ENCODE results near the gene MCRIP1. TPM values are rescaled to one million over a fixed set of nuclear protein-coding genes. Genes with fewer than 3 reads are reported as not detected.

MCRIP1 gene
- total and polyA plus RNA-seq, 9 of the 15 experiments (the other 6 are each of a cell fraction or from before 2014, with no cell fraction given), result 0.39 to 35.8 (median 9.7) TPM

DNA sequence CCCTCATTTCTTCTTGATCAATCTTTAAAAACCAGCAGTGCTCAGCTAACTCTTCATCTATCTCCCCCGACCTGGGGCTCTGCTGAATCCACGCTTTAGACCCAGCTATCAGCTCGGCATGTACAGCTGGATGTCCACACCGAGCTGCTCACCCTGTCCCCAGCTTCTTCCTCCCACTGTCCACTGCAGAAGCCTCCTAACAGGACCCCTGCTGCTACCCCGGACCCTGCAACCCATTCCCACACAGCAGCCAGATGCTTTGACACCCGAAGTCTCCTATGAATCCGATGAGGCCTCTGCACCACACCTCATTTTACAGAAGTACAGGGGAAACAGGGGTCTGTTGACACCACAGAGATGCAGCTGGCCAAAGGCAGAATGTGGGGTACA is 15.3 kb downstream of the MCRIP1 start:
- ATAC-seq (peak; percentile 3; the same call in 2 of the 3 replicates), DNase-seq (ENCODE audit: extremely low read depth in 1 of 4, low spot score in 3 of 4) (no peak), FAIRE-seq (no peak)
- Histone ChIP-seq H4K20me1 (replicated peaks; ENCODE audit: control insufficient read depth, insufficient read depth, low read length) (no peaks in the 10 kb centered on the region), H3K27ac (ENCODE audit: extremely low read depth, low read depth, low read length) (no peak overlapping the region), H3K4me2 (ENCODE audit: insufficient read depth, low read length) (peak overlapping the region; percentile 21; the same call in 1 of the 2 replicates), H3K9ac (ENCODE audit: insufficient read depth in 1 of 2, low read depth in 2 of 2, low read length in 2 of 2) (peak overlapping the region in 1 of 2 experiments; percentile 74; a peak in 1 of 4 replicates), H3K9me1 (ENCODE audit: control insufficient read depth, insufficient read depth, low read length) (peaks cover 2% of the 10 kb centered on the region), H3K9me3 (replicated peaks; ENCODE audit: control insufficient read depth, insufficient read depth, low read depth, low read length) (no peaks in the 10 kb centered on the region), H3K27me3 (ENCODE audit: control insufficient read depth in 2 of 2, insufficient read depth in 2 of 2, low read length in 2 of 2) (peaks cover 0 to 4% of the 10 kb centered on the region in 2 experiments; a peak in 2 of 5 replicates), H3K4me3 (no peak overlapping the region), H2AFZ (ENCODE audit: low read depth, low read length) (peak overlapping the region; percentile 68; the same call in 1 of the 2 replicates), H3K4me1 (replicated peaks in 1 of 2; ENCODE audit: control insufficient read depth in 2 of 2, insufficient read depth in 2 of 2, low read length in 2 of 2) (peaks cover 20 to 66% of the 10 kb centered on the region in 2 experiments), H3K79me2 (ENCODE audit: control insufficient read depth, insufficient read depth, low read length) (no peaks in the 10 kb centered on the region), H3K36me3 (ENCODE audit: control insufficient read depth, insufficient read depth, low read length) (no peaks in the 10 kb centered on the region)
- WGBS (ENCODE audit: insufficient coverage, low coverage, missing lambda C conversion rate), result 29% methylated on average over 7 of the region's 7 CpGs
- POLR2A ChIA-PET, result interaction anchor here (0.6 to 1.8 kb wide), 4 partner anchors 10 to 119 kb away, joined by 3 to 6 read pairs (median 4); partner anchors contain the start of gene PYCR1
- intact Hi-C loops (cut with micrococcal nuclease), result no loop called here
- BruUV-seq (replicated peaks), result no TSS peak
- CTCF ChIA-PET (ENCODE audit: low intra/inter-chr PET ratio), result no interaction called here
- in situ Hi-C loops (cut with MboI), result no loop called here
- no peak for TF ChIP-seq SETDB1 (IDR thresholded peaks at IDR 0.05; ENCODE audit: low read length)
- TF ChIP-seq, protein P1, sequence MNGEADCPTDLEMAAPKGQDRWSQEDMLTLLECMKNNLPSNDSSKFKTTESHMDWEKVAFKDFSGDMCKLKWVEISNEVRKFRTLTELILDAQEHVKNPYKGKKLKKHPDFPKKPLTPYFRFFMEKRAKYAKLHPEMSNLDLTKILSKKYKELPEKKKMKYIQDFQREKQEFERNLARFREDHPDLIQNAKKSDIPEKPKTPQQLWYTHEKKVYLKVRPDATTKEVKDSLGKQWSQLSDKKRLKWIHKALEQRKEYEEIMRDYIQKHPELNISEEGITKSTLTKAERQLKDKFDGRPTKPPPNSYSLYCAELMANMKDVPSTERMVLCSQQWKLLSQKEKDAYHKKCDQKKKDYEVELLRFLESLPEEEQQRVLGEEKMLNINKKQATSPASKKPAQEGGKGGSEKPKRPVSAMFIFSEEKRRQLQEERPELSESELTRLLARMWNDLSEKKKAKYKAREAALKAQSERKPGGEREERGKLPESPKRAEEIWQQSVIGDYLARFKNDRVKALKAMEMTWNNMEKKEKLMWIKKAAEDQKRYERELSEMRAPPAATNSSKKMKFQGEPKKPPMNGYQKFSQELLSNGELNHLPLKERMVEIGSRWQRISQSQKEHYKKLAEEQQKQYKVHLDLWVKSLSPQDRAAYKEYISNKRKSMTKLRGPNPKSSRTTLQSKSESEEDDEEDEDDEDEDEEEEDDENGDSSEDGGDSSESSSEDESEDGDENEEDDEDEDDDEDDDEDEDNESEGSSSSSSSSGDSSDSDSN (IDR thresholded peaks at IDR 0.05; ENCODE audit: borderline replicate concordance in 1 of 2, low read depth in 2 of 2, low read length in 2 of 2), result no peak
- TF ChIP-seq ZNF23 (CRISPR knock-in tag; IDR thresholded peaks at IDR 0.05), result no peak
- TF ChIP-seq ZNF140 (CRISPR knock-in tag; IDR thresholded peaks at IDR 0.05), result no peak
- TF ChIP-seq, protein P2, sequence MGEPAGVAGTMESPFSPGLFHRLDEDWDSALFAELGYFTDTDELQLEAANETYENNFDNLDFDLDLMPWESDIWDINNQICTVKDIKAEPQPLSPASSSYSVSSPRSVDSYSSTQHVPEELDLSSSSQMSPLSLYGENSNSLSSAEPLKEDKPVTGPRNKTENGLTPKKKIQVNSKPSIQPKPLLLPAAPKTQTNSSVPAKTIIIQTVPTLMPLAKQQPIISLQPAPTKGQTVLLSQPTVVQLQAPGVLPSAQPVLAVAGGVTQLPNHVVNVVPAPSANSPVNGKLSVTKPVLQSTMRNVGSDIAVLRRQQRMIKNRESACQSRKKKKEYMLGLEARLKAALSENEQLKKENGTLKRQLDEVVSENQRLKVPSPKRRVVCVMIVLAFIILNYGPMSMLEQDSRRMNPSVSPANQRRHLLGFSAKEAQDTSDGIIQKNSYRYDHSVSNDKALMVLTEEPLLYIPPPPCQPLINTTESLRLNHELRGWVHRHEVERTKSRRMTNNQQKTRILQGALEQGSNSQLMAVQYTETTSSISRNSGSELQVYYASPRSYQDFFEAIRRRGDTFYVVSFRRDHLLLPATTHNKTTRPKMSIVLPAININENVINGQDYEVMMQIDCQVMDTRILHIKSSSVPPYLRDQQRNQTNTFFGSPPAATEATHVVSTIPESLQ (CRISPR knock-in tag; IDR thresholded peaks at IDR 0.05), result no peak
- no peak for TF ChIP-seq NCOA6 (IDR thresholded peaks at IDR 0.05)
- TF ChIP-seq ZNF143 (CRISPR knock-in tag; IDR thresholded peaks at IDR 0.05), result no peak
- TF ChIP-seq BRD4 (IDR thresholded peaks at IDR 0.05), result no peak
- TF ChIP-seq OTX1 (CRISPR knock-in tag; IDR thresholded peaks at IDR 0.05), result no peak
- TF ChIP-seq, protein P3, sequence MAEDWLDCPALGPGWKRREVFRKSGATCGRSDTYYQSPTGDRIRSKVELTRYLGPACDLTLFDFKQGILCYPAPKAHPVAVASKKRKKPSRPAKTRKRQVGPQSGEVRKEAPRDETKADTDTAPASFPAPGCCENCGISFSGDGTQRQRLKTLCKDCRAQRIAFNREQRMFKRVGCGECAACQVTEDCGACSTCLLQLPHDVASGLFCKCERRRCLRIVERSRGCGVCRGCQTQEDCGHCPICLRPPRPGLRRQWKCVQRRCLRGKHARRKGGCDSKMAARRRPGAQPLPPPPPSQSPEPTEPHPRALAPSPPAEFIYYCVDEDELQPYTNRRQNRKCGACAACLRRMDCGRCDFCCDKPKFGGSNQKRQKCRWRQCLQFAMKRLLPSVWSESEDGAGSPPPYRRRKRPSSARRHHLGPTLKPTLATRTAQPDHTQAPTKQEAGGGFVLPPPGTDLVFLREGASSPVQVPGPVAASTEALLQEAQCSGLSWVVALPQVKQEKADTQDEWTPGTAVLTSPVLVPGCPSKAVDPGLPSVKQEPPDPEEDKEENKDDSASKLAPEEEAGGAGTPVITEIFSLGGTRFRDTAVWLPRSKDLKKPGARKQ (CRISPR knock-in tag; IDR thresholded peaks at IDR 0.05), result no peak
- no peak for TF ChIP-seq ZNF124 (CRISPR knock-in tag; IDR thresholded peaks at IDR 0.05)

Data from K562 (cell line).